Measurements from ENCODE around the gene STXBP5. TPM values are rescaled to one million over a fixed set of nuclear protein-coding genes. Genes with fewer than 3 reads are reported as not detected.

Gene STXBP5
- total and polyA plus RNA-seq, 9 of the 15 experiments (the other 6 are each of a cell fraction or from before 2014, with no cell fraction given): 23.3 to 172 (median 71.5) TPM

DNA sequence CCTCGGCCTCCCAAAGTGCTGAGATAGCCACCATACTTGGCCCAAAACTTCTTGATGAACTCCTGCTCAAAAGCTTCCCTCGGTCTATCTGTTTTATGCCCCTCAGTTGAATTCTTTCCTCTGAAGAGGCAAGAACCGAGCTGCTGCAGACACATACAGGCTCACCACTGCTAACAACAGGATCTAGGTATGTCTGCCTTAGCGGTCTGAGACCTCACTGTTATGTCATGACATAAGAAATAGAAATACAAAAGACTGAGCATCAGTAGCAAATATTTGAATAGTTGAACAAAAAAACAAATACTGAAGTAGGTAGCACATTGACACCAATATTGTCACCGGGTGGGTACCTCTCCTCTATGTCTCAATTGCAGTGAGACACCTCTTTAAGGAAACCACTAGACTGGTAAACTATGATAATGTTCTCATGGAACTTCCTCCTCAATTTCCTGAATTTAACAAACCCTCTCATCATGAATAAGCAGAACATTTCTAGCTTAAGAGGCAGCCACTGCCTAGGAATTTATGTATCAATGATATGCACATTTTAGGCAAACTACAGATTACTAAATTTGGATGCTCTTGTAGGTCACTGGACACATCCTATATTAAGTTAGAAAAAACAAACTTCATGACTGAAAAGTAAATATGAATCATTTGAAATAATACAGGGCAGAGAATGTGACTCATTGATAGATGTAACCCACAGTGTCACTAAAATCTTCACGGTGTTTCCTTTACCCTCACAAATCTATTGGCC, 9.4 kb upstream of the STXBP5 start (continued):
- TF ChIP-seq NR2C2 (CRISPR knock-in tag; IDR thresholded peaks at IDR 0.05) (no peak), NR2C2 (tag; IDR thresholded peaks at IDR 0.05) (peak; percentile 43; the same call in 1 of the 2 replicates), CCNT2 (IDR thresholded peaks at IDR 0.05; ENCODE audit: borderline replicate concordance, extremely low read depth, insufficient read length, low read depth, low read length) (peak; percentile 33), ESRRB (CRISPR knock-in tag; IDR thresholded peaks at IDR 0.05; ENCODE audit: borderline replicate concordance) (no peak), ETV6 (IDR thresholded peaks at IDR 0.05; ENCODE audit: borderline replicate concordance in 1 of 2, low read depth in 2 of 2, low read length in 1 of 2) (no peak), ETV6 (CRISPR knock-in tag; IDR thresholded peaks at IDR 0.05; ENCODE audit: borderline replicate concordance) (no peak), USF2 (CRISPR knock-in tag; IDR thresholded peaks at IDR 0.05) (no peak), NKRF (IDR thresholded peaks at IDR 0.05; ENCODE audit: borderline replicate concordance) (no peak), C11orf30 (IDR thresholded peaks at IDR 0.05; ENCODE audit: low read depth) (peak; percentile 69)
- TF ChIP-seq, protein P1, sequence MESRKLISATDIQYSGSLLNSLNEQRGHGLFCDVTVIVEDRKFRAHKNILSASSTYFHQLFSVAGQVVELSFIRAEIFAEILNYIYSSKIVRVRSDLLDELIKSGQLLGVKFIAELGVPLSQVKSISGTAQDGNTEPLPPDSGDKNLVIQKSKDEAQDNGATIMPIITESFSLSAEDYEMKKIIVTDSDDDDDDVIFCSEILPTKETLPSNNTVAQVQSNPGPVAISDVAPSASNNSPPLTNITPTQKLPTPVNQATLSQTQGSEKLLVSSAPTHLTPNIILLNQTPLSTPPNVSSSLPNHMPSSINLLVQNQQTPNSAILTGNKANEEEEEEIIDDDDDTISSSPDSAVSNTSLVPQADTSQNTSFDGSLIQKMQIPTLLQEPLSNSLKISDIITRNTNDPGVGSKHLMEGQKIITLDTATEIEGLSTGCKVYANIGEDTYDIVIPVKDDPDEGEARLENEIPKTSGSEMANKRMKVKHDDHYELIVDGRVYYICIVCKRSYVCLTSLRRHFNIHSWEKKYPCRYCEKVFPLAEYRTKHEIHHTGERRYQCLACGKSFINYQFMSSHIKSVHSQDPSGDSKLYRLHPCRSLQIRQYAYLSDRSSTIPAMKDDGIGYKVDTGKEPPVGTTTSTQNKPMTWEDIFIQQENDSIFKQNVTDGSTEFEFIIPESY (CRISPR knock-in tag; IDR thresholded peaks at IDR 0.05): peak; percentile 94

All from K562 (cell line).